ENCODE results near the gene BLVRB.
A peak's percentile ranks its signal among the peaks of the same experiment; 100 is the strongest.

The BLVRB gene

GRCh38 chr19:40403262-40403984 lies 62.1 kb downstream of the BLVRB start:
- DNase-seq (ENCODE audit: low spot score), result peak; percentile 91

GRCh38 chr19:40400559-40400958 lies 65.0 kb downstream of the BLVRB start:
- DNase-seq (ENCODE audit: low spot score), result no peak

GRCh38 chr19:40398417-40399131 lies 67.0 kb downstream of the BLVRB start:
- no peak for DNase-seq (ENCODE audit: low spot score)
